ENCODE data around the gene CPED1.

The CPED1 gene

DNA sequence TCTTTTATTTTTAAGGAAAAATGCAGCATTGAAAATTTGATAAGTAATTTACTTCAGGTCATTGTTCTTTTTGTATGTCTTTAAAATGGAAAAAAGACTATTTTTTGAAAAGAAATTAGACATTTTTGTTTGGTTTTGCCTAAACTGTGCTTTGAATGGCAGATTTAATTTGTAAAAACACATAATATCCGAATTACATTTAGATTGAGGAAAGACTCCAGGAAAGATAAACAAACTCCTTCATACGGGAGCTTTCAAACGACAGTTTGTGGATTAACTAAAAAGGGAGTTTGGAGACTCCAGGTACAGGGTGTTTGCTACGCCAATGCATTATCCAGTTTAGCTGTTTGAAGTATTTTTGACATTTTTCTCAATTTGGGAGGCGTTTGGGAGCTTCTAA is 36.1 kb downstream of the CPED1 start:
- Histone ChIP-seq H3K27me3 (ENCODE audit: insufficient read depth, poor library complexity, severe bottlenecking) (no peaks in the 10 kb centered on the region), H3K36me3 (ENCODE audit: low read depth) (no peaks in the 10 kb centered on the region), H3K4me1 (ENCODE audit: insufficient read depth, poor library complexity, severe bottlenecking) (peaks cover 19% of the 10 kb centered on the region), H3K4me3 (ENCODE audit: severe bottlenecking) (no peak overlapping the region), H3K9me3 (ENCODE audit: severe bottlenecking) (no peaks in the 10 kb centered on the region), H3K27ac (ENCODE audit: poor library complexity, severe bottlenecking) (no peak overlapping the region)
- no peak for DNase-seq (ENCODE audit: low spot score)
- ATAC-seq (ENCODE audit: low read depth): no peak
- TF ChIP-seq, protein P1, sequence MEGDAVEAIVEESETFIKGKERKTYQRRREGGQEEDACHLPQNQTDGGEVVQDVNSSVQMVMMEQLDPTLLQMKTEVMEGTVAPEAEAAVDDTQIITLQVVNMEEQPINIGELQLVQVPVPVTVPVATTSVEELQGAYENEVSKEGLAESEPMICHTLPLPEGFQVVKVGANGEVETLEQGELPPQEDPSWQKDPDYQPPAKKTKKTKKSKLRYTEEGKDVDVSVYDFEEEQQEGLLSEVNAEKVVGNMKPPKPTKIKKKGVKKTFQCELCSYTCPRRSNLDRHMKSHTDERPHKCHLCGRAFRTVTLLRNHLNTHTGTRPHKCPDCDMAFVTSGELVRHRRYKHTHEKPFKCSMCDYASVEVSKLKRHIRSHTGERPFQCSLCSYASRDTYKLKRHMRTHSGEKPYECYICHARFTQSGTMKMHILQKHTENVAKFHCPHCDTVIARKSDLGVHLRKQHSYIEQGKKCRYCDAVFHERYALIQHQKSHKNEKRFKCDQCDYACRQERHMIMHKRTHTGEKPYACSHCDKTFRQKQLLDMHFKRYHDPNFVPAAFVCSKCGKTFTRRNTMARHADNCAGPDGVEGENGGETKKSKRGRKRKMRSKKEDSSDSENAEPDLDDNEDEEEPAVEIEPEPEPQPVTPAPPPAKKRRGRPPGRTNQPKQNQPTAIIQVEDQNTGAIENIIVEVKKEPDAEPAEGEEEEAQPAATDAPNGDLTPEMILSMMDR (IDR thresholded peaks at IDR 0.05; ENCODE audit: poor library complexity, severe bottlenecking): no peak

DNA sequence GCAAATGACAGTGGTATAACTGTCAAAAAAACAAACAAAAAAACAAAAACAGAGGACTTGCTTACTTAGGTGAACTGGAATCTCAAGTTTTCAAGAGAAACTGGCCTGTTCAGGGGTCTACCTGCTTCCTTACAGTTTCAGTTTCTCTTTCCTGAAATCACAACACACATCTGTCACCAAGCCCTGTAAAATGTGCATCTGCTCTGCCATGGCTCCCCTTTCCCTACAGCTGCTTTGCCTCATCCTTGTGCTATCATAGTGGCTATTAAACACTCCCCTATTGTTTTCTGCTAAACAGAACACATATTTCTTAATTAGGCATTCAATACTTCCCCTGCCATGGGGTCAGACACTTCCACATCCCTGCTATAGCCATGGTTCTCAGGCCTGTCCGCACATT is 37.6 kb downstream of the CPED1 start:
- TF ChIP-seq, protein P1 (IDR thresholded peaks at IDR 0.05; ENCODE audit: poor library complexity, severe bottlenecking): no peak
- ATAC-seq (ENCODE audit: low read depth): no peak
- no peak overlapping the region for H3K27ac ChIP-seq (ENCODE audit: poor library complexity, severe bottlenecking)

DNA sequence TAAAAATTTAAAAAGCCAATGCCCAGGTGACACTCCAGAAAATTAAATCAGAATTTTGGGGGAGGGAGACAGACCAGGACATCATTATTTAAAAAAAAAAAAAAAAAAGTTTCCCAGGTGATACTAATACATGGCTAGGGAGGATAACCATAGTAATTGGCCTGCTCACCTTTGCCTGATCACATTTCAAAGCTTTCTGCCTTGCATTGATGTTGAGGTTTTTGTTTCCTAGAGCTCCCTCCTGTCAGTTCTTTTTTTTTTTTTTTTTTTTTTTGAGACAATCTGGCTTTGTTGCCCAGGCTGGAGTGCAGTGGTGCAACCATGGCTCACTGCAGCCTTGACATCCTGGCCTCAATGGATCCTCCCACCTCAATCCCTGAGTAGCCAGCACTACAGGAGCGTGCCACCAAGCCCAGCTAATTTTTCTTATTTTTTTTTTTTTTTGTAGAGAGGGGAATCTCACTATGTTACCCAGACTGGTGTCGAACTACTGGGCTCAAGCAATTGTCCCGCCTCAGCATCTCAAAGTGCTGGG is 38.1 kb downstream of the CPED1 start:
- H3K27me3 ChIP-seq (ENCODE audit: insufficient read depth, poor library complexity, severe bottlenecking): no peaks in the 10 kb centered on the region
- ATAC-seq (ENCODE audit: low read depth) (no peak), DNase-seq (ENCODE audit: low spot score) (no peak)
- H3K36me3 ChIP-seq (ENCODE audit: low read depth): no peaks in the 10 kb centered on the region
- no peaks in the 10 kb centered on the region for H3K9me3 ChIP-seq (ENCODE audit: severe bottlenecking)
- TF ChIP-seq, protein P1 (IDR thresholded peaks at IDR 0.05; ENCODE audit: poor library complexity, severe bottlenecking): no peak
- no peaks in the 10 kb centered on the region for H3K4me1 ChIP-seq (ENCODE audit: insufficient read depth, poor library complexity, severe bottlenecking)
- no peak overlapping the region for H3K4me3 ChIP-seq (ENCODE audit: severe bottlenecking)
- H3K27ac ChIP-seq (ENCODE audit: poor library complexity, severe bottlenecking): no peak overlapping the region

More for the DNA sequence above, 37.6 kb downstream of the CPED1 start:
- Histone ChIP-seq H3K4me3 (ENCODE audit: severe bottlenecking) (no peak overlapping the region), H3K27me3 (ENCODE audit: insufficient read depth, poor library complexity, severe bottlenecking) (no peaks in the 10 kb centered on the region), H3K9me3 (ENCODE audit: severe bottlenecking) (no peaks in the 10 kb centered on the region), H3K36me3 (ENCODE audit: low read depth) (no peaks in the 10 kb centered on the region), H3K4me1 (ENCODE audit: insufficient read depth, poor library complexity, severe bottlenecking) (peaks cover 3% of the 10 kb centered on the region)
- DNase-seq (ENCODE audit: low spot score): no peak

DNA sequence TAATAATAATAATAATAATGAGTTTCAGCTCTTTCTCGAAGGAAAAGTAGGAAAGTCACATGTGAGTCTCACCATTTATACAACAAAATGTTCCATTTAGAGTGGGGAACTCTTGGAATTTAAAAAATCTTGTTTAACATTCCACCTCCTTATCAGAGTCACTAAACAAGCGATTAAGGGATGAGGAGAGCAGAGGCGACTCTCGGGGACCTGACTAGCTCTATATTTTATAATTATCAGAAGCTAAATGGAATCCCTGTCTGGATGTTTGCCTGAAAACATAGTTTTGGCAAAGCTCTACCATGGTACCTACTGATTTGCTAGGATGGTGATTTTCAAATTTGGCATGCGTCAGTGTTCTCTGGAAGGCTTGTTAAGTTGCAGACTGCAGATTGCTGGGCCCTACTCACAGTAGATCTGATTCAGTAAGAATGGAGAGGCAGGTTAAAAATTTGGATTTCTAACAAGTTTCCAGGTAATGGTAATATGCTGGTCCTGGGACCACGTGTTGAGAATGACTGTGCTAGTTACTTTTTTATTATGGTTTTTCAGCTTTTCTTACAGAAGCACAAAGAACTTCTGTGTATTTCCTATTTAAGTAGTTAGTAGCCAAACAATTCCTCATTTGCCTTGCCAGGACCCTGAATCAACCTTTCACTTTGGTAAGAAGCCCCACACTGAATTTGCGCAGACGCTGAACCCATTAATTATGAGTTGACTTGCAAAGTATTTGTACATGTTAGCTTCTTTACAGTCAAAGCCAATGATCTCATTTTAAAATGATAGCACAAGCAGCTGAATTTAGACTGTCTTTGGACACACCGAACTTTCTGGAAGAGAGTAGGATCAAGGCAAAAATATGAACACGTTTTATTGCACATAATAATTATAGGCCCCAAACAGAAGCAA is 39.5 kb downstream of the CPED1 start:
- DNase-seq (ENCODE audit: low spot score) (no peak), ATAC-seq (ENCODE audit: low read depth) (no peak)
- no peak overlapping the region for H3K4me3 ChIP-seq (ENCODE audit: severe bottlenecking)
- H3K4me1 ChIP-seq (ENCODE audit: insufficient read depth, poor library complexity, severe bottlenecking): no peaks in the 10 kb centered on the region
- TF ChIP-seq, protein P1 (IDR thresholded peaks at IDR 0.05; ENCODE audit: poor library complexity, severe bottlenecking): no peak
- H3K27ac ChIP-seq (ENCODE audit: poor library complexity, severe bottlenecking): no peak overlapping the region
- H3K36me3 ChIP-seq (ENCODE audit: low read depth): no peaks in the 10 kb centered on the region
- no peaks in the 10 kb centered on the region for H3K9me3 ChIP-seq (ENCODE audit: severe bottlenecking)
- H3K27me3 ChIP-seq (ENCODE audit: insufficient read depth, poor library complexity, severe bottlenecking): no peaks in the 10 kb centered on the region

DNA sequence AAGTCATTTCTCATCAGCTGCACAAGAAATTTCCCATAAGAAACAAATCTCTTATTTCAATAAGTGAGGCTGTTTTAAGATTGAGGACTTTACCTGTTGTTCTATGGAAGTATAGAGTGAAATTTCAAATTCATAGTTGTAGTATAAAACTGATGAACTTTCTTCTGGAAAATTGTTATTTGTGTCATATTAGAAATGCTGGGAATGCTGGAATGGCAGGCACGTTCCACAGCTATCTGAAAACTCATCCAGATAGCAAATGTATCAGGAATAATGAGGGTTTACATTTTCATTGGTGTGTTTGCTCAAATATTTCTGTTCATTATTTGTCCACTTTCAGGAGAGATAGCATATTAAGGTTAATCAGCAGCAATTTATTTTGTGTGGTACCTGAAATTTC is 40.8 kb downstream of the CPED1 start:
- Histone ChIP-seq H3K4me1 (ENCODE audit: insufficient read depth, poor library complexity, severe bottlenecking) (no peaks in the 10 kb centered on the region), H3K36me3 (ENCODE audit: low read depth) (no peaks in the 10 kb centered on the region), H3K9me3 (ENCODE audit: severe bottlenecking) (no peaks in the 10 kb centered on the region), H3K4me3 (ENCODE audit: severe bottlenecking) (no peak overlapping the region), H3K27ac (ENCODE audit: poor library complexity, severe bottlenecking) (no peak overlapping the region), H3K27me3 (ENCODE audit: insufficient read depth, poor library complexity, severe bottlenecking) (no peaks in the 10 kb centered on the region)
- DNase-seq (ENCODE audit: low spot score): no peak
- TF ChIP-seq, protein P1 (IDR thresholded peaks at IDR 0.05; ENCODE audit: poor library complexity, severe bottlenecking): no peak
- no peak for ATAC-seq (ENCODE audit: low read depth)

Measured in RWPE2 (cell line).